ENCODE data around the gene CACNA1B. TPM values are rescaled to one million over a fixed set of nuclear protein-coding genes. Genes with fewer than 3 reads are reported as not detected.

CACNA1B gene
- total RNA-seq, 1 donor from 2014 or later: not detected

- ATAC-seq: no peak
Observed at GRCh38 chr9:137967280-137967953, 89.8 kb downstream of the CACNA1B start.

- no peak for ATAC-seq
Observed at GRCh38 chr9:137968235-137968634, 90.7 kb downstream of the CACNA1B start.

GRCh38 chr9:137969008-137969407 is 91.4 kb downstream of the CACNA1B start:
- no peak for ATAC-seq

GRCh38 chr9:137969685-137970084 is 92.1 kb downstream of the CACNA1B start:
- ATAC-seq: no peak

DNA sequence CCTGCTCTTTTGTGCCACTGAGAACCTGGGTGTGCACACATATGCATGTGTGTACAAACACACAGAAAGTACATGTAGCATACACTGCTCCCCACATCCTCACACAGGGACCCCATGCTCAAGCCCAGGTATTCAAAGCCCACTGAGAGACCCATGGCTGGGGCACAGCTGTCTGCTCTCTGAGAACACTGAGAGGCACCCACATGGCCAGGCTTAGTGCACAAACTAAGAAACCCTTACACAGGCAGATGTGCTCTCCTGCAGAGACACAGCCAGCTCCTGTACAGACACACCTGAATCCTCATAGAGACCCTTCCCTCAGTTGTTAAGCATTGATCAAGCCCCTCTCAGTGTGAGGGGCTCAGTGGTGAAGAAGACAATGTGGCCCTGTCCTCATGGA is 92.5 kb downstream of the CACNA1B start:
- no peak for ATAC-seq

DNA sequence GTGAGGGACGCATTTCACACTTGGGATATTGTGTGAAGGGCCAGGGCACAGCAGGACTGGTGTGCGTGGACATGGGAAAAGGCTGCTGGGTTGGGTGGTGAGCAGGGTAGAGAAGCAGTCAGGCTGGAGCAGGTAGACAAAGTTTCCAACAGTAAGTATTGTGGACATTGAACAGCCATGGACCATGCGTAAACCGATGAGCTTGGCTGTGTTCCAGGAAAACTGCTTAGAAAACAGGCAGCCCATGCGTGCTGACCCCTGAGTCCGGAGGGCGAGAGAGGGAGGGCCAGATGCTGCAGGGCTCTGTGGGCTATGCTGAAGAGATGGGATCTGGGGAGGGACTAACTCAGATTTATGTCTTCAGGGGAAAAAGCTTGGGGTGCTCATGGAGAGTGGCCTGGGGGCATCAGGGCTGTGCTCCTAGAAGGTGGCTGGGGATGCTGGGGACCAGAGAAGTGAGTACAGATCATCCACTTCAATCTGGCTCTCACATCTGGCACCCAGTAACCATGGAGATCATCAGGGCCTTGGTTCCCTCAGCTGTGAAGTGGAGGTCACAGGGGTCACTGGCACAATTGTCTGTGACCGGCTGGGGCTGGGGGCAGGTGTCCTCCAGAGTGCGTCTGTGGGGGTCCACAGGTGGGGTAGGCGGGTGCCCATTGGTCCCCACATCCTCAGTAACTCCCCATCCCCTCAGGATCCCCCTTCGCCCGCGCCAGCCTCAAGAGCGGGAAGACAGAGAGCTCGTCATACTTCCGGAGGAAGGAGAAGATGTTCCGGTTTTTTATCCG is 93.3 kb downstream of the CACNA1B start:
- ATAC-seq: no peak

- ATAC-seq: no peak
Observed at GRCh38 chr9:137971477-137972138, 94.0 kb downstream of the CACNA1B start.

GRCh38 chr9:137972355-137972987 is 94.9 kb downstream of the CACNA1B start:
- ATAC-seq: no peak

DNA sequence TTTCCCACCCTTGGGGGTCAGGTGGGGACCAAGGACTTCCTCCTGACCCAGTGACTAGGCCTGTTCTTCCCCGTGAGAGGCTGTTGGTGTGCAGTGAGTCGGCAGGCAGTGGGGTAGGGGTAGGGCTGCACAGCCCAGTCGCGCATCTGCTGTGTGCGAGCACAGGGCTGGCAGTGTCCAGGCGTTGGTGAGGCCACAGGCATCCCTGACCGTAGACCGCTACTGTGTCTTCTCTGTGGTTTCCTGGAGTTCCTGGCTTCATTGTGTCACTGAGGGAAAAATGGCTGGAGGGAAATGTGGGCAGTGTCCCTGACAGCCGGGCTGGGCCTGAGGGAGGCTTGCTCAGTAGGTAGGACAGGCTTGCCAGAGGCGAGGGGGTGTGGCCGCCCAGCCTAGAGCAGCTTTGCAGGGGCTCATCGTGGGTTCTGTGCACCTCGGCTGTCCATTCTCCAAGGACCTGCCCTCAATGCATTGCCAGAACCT is 95.4 kb downstream of the CACNA1B start:
- no peak for ATAC-seq

- ATAC-seq: no peak
Observed at GRCh38 chr9:137973829-137974416, 96.3 kb downstream of the CACNA1B start.

- peak; percentile 33 for ATAC-seq
Observed at GRCh38 chr9:137974746-137975526, 97.4 kb downstream of the CACNA1B start.

GRCh38 chr9:137975527-137975913 is 97.9 kb downstream of the CACNA1B start:
- no peak for ATAC-seq

GRCh38 chr9:137975936-137976565 is 98.5 kb downstream of the CACNA1B start:
- no peak for ATAC-seq

GRCh38 chr9:137977571-137978261 is 100.1 kb downstream of the CACNA1B start:
- no peak for ATAC-seq

GRCh38 chr9:137978262-137978714 is 100.7 kb downstream of the CACNA1B start:
- no peak for ATAC-seq

- ATAC-seq: peak; percentile 63
Observed at GRCh38 chr9:137982200-137982599, 104.6 kb downstream of the CACNA1B start.

GRCh38 chr9:137984005-137984404 is 106.4 kb downstream of the CACNA1B start:
- ATAC-seq: no peak

DNA sequence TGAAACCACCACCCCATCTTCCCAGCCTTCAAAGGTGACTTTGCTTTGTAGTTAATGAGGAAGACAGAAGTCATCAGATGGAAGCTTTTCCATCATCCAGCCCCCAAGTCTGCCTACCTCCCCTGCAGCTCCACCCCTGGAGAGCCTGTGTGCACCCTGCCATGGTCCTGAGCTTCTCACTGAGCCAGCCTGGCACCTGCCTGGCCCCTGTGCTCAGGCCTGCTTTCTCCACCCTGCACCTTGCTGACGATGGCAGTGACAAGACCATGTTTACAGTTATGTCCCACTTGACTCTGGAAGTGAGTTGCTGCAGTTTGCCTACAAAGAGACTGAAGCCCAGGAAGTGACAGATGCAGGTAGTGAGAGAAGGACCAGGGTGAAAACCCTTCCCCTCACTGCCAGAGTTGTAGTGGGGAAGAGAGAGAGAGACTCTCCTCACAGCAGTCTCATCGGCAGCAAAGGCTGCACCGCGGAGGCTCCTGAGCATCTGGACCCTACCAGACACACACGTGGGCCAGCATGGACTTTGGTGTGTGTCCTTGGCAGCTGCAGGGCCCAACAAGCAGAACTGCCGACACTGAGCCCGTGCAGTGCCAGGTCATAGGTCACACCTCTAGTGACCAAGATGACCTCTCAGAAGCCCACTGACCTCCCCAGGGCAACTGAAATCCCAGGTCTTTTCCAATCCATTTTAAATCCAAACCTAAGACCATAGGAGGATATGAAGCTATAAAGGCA is 107.1 kb downstream of the CACNA1B start:
- ATAC-seq: no peak

DNA sequence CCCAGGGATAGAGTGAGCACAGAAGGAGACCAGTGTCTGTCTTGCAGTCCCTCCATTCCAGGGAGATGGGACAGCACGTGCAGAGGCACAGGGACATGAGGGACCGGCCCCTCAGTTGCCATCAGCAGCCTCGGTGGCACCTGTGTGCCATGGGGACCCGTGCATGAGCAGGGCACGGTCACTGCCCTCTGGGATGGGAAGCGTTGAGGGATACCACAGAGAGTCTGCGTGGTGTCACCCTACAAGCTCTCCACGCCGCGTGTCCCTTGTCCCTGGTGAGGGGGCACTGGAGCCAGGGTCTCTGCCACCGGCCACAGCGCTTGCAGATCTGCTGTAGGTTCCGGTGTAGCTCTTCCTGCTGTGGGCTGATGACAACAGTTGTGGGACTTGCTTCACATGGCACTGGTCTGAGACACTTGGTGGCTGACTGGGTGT is 108.1 kb downstream of the CACNA1B start:
- ATAC-seq: no peak

All from esophagus mucosa (tissue), 1 donor.